Esophagus squamous epithelium (tissue), 5 donors: ENCODE measurements around the gene PIWIL4. TPM values are rescaled to one million over a fixed set of nuclear protein-coding genes. Genes with fewer than 3 reads are reported as not detected.
"Not testable (repeated sequence)": the region's sequence is repeated elsewhere in the genome, so short reads cannot be mapped to it uniquely, and the experiment has no call there.

Experiments
- DNase-seq: peaks from one replicate; lab custom pipeline; 2025; lab: John Stamatoyannopoulos, UW
- H3K27ac ChIP-seq, 4 donors: fragments of 200-600 bp; sonication (generic); one replicate each; pipeline ENCODE4 v1.5.1; 2016 to 2019; ENCODE audit warnings: mild to moderate bottlenecking in 1 of 4
- H3K27me3 ChIP-seq, 4 donors: fragments of 200-600 bp; sonication (generic); 1 replicate in 3 of 4; 2 replicates in 1 of 4; pipeline versions ENCODE4 v1.5.1 to v1.6.0; 2017 to 2021; ENCODE audit warnings: antibody characterized with exemption in 1 of 4
- H3K36me3 ChIP-seq, 3 donors: fragments of 200-600 bp; sonication (generic); one replicate each; pipeline ENCODE4 v1.5.1; 2016 to 2019
- H3K4me1 ChIP-seq, 3 donors: fragments of 200-600 bp; sonication (generic); one replicate each; pipeline ENCODE4 v1.5.1; 2017 to 2019
- H3K4me3 ChIP-seq, 4 donors: fragments of 200-600 bp; sonication (generic); 1 replicate in 3 of 4; 2 replicates in 1 of 4; pipeline ENCODE4 v1.5.1; 2016 to 2019; ENCODE audit warnings: mild to moderate bottlenecking in 2 of 4, moderate library complexity in 1 of 4
- H3K9me3 ChIP-seq, 3 donors: fragments of 200-600 bp; sonication (generic); one replicate each; pipeline ENCODE4 v1.5.1; 2016 to 2019
- CTCF ChIP-seq, 6 experiments: fragments of 450-650 bp in 4 of 6; fragments of 200-600 bp in 2 of 6; sonication (generic) in 2 of 6; IDR thresholded peaks; one replicate each; pipeline ENCODE4 v1.5.1; 2016 to 2019; ENCODE audit warnings: antibody characterized with exemption in 6 of 6, mild to moderate bottlenecking in 4 of 6, moderate library complexity in 4 of 6
- POLR2A ChIP-seq, 4 donors: fragments of 450-650 bp; IDR thresholded peaks; one replicate each; pipeline ENCODE4 v1.6.1; 2017; ENCODE audit warnings: antibody characterized with exemption in 4 of 4, mild to moderate bottlenecking in 4 of 4, moderate library complexity in 3 of 4
- WGBS, 2 donors: methylation state at CpG; one replicate each; pipeline ENCODE4 v1.1.5; 2018; 5-methylcytosine and 5-hydroxymethylcytosine counted together
- intact Hi-C: fragments of 100-400 bp; cut with DNase I; formaldehyde crosslinking; loops from one replicate; pipeline ENCODE4 v1.15.0; 2022
- total RNA-seq, 4 donors: library from RNA; depleted of rRNA; stranded (reverse); fragments of >200 nt; gene quantifications; one replicate each; pipeline ENCODE4 v1.1.0, GENCODE V29; 2016
- donor health status: DM: yes; HTN: yes; CAD: no.

Gene PIWIL4
- total RNA-seq, 4 donors from 2014 or later, result 0.18 to 3.1 (median 2.0) TPM

GRCh38 chr11:94623120-94623735 lies 56.1 kb downstream of the PIWIL4 start:
- Histone ChIP-seq H3K36me3 (no peaks in the 10 kb centered on the region), H3K9me3 (peaks cover 0 to 16% (median 7%) of the 10 kb centered on the region in 3 donors), H3K4me1 (peaks cover 0 to 8% (median 0%) of the 10 kb centered on the region in 3 donors), H3K27me3 (no peaks in the 10 kb centered on the region), H3K4me3 (no peak overlapping the region), H3K27ac (no peak overlapping the region)
- WGBS, 2 donors, result 29 to 30% methylated on average over 6 of the region's 6 CpGs
- peak; percentile 51 to 92 (median 88) for TF ChIP-seq CTCF (IDR thresholded peaks at IDR 0.05)
- TF ChIP-seq POLR2A (IDR thresholded peaks at IDR 0.05), result no peak
- intact Hi-C loops, result loop anchor here (5.0 to 10.0 kb wide), 2 partner anchors 274 to 352 kb away; partner anchors contain the start of genes CWC15 and KDM4D
- DNase-seq, result no peak

- WGBS, 2 donors, result 54 to 57% methylated on average over 3 of the region's 3 CpGs
- DNase-seq, H3K4me1 ChIP-seq, H3K27me3 ChIP-seq, H3K27ac ChIP-seq, H3K4me3 ChIP-seq, H3K36me3 ChIP-seq: not testable (repeated sequence)
- intact Hi-C loops, result loop anchor here (10.0 kb wide), 1 partner anchor 349 kb away; the partner anchor contains the start of genes CWC15 and KDM4D
- H3K9me3 ChIP-seq, result peaks cover 0 to 16% (median 7%) of the 10 kb centered on the region in 3 donors
Observed at GRCh38 chr11:94625422-94625821, 58.3 kb downstream of the PIWIL4 start.

GRCh38 chr11:94627003-94627560 lies 59.9 kb downstream of the PIWIL4 start:
- 90 to 92% methylated on average over 3 of the region's 3 CpGs for WGBS, 2 donors
- not testable (repeated sequence) for H3K4me3 ChIP-seq, DNase-seq, H3K27ac ChIP-seq, H3K4me1 ChIP-seq, H3K27me3 ChIP-seq, H3K36me3 ChIP-seq
- peaks cover 0 to 16% (median 7%) of the 10 kb centered on the region in 3 donors for H3K9me3 ChIP-seq
- intact Hi-C loops, result loop anchor here (10.0 kb wide), 1 partner anchor 348 kb away; the partner anchor contains the start of genes CWC15 and KDM4D

- 55 to 65% methylated on average over 1 of the region's 1 CpG for WGBS, 2 donors
- H3K27ac ChIP-seq, result no peak overlapping the region
Observed at GRCh38 chr11:94629741-94630140, 62.6 kb downstream of the PIWIL4 start.

GRCh38 chr11:94630221-94630620 lies 63.1 kb downstream of the PIWIL4 start:
- H3K4me3 ChIP-seq, result no peak overlapping the region
- no peaks in the 10 kb centered on the region for H3K27me3 ChIP-seq
- peaks cover 0 to 16% (median 7%) of the 10 kb centered on the region in 3 donors for H3K9me3 ChIP-seq
- no peaks in the 10 kb centered on the region for H3K4me1 ChIP-seq
- intact Hi-C loops, result no loop called here
- no peaks in the 10 kb centered on the region for H3K36me3 ChIP-seq
- no peak for DNase-seq
- TF ChIP-seq POLR2A (IDR thresholded peaks at IDR 0.05), result no peak
- TF ChIP-seq CTCF (IDR thresholded peaks at IDR 0.05), result no peak
- H3K27ac ChIP-seq, result no peak overlapping the region
- 51 to 74% methylated on average over 3 of the region's 3 CpGs for WGBS, 2 donors

More at GRCh38 chr11:94629741-94630140, 62.6 kb downstream of the PIWIL4 start:
- intact Hi-C loops, result loop anchor here (10.0 kb wide), 1 partner anchor 345 kb away; the partner anchor contains the start of genes CWC15 and KDM4D
- H3K4me1 ChIP-seq, result no peaks in the 10 kb centered on the region
- H3K4me3 ChIP-seq, result no peak overlapping the region
- TF ChIP-seq CTCF (IDR thresholded peaks at IDR 0.05) (no peak), POLR2A (IDR thresholded peaks at IDR 0.05) (no peak)
- DNase-seq, result no peak
- H3K27me3 ChIP-seq, result no peaks in the 10 kb centered on the region
- peaks cover 0 to 16% (median 7%) of the 10 kb centered on the region in 3 donors for H3K9me3 ChIP-seq
- no peaks in the 10 kb centered on the region for H3K36me3 ChIP-seq

GRCh38 chr11:94632356-94632755 lies 65.2 kb downstream of the PIWIL4 start:
- peaks cover 0 to 4% (median 0%) of the 10 kb centered on the region in 3 donors for H3K9me3 ChIP-seq
- H3K27ac ChIP-seq, result no peak overlapping the region
- no peaks in the 10 kb centered on the region for H3K4me1 ChIP-seq
- TF ChIP-seq CTCF (IDR thresholded peaks at IDR 0.05), result no peak
- intact Hi-C loops, result no loop called here
- H3K36me3 ChIP-seq, result no peaks in the 10 kb centered on the region
- 71 to 87% methylated on average over 2 of the region's 2 CpGs for WGBS, 2 donors
- H3K27me3 ChIP-seq, result no peaks in the 10 kb centered on the region
- H3K4me3 ChIP-seq, result no peak overlapping the region
- no peak for DNase-seq
